Gastrocnemius medialis (tissue), 4 donors: ENCODE results near the gene EPX.

Source experiments
- CTCF ChIP-seq, 5 experiments: fragments of 450-650 bp in 3 of 5; fragments of 200-600 bp in 2 of 5; sonication (generic) in 2 of 5; IDR thresholded peaks in 4 of 5; conservative IDR thresholded peaks in 1 of 5; 1 replicate in 4 of 5; 2 replicates in 1 of 5; pipeline ENCODE4 v1.5.1; 2016 to 2019; ENCODE audit warnings: antibody characterized with exemption in 5 of 5, mild to moderate bottlenecking in 3 of 5, moderate library complexity in 3 of 5
- POLR2A ChIP-seq, 2 donors: fragments of 450-650 bp; IDR thresholded peaks; one replicate each; pipeline ENCODE4 v1.6.1; 2017; ENCODE audit warnings: antibody characterized with exemption in 2 of 2, mild to moderate bottlenecking in 2 of 2, moderate library complexity in 2 of 2

GRCh38 chr17:58215685-58216084 lies 23.2 kb downstream of the EPX start:
- no peak for TF ChIP-seq CTCF (IDR thresholded peaks at IDR 0.05 in 4 of 5, conservative IDR thresholded peaks at IDR 0.05 in 1 of 5)
- TF ChIP-seq POLR2A (IDR thresholded peaks at IDR 0.05), result no peak
